OCI-M1 (cell line): ENCODE measurements around the gene ALOXE3.
A peak's percentile ranks its signal among the peaks of the same experiment; 100 is the strongest.
"Not testable (repeated sequence)": the region's sequence is repeated elsewhere in the genome, so short reads cannot be mapped to it uniquely, and the experiment has no call there.

ENCODE experiments used
- DNase-seq: peaks from one replicate; lab custom pipeline; 2025; lab: John Stamatoyannopoulos, UW

ALOXE3 gene

DNA sequence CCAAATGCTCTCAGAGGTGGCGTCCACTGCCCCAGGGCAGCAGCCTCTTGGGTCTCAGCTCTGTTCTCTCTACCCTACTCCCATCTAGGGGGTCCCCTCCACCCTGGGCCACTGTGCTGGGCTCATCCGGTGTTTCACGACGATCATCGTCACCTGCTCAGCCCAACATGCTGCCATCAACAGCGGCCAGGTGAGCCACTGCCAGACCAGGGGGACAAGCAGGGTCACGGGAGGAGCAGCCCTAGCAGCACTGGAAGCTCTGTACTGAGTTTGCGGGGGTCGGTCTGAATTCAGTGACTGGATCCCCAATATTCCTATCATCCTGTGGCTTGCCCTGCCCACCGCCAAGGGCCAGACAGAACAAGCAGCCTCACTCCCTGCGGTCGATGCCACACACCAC lies 46.8 kb downstream of the ALOXE3 start:
- DNase-seq: no peak

GRCh38 chr17:8069587-8069860 lies 48.8 kb downstream of the ALOXE3 start:
- DNase-seq: no peak

- DNase-seq: peak; percentile 23
Observed at GRCh38 chr17:8068736-8069586, 49.4 kb downstream of the ALOXE3 start.

- DNase-seq: no peak
Observed at GRCh38 chr17:8067806-8068205, 50.5 kb downstream of the ALOXE3 start.

- DNase-seq: no peak
Observed at GRCh38 chr17:8066841-8067775, 51.2 kb downstream of the ALOXE3 start.

DNA sequence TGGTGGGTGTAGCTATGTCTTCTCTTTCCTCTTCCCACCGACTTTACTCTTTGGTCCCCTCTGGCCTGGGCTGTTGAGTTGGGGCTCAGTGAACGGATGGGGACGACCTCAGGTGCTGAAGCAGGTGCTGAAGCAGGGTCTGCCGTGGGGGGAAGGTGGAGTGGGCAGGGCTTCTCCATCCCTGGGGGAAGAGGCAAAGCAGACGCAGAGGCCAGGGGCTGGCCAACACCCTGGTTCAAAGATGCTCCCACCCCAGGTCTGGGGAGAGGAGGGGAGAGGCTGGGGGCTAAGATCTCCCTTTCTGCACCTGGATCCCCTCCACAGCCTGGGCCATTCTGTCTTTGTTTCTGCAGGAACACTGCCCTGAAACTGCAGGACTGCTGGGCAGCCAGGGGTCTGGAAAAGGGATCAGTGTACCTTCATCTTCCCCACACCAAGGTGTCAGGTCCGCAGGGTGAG lies 53.7 kb downstream of the ALOXE3 start:
- no peak for DNase-seq

- DNase-seq: no peak
Observed at GRCh38 chr17:8063761-8064534, 54.4 kb downstream of the ALOXE3 start.

DNA sequence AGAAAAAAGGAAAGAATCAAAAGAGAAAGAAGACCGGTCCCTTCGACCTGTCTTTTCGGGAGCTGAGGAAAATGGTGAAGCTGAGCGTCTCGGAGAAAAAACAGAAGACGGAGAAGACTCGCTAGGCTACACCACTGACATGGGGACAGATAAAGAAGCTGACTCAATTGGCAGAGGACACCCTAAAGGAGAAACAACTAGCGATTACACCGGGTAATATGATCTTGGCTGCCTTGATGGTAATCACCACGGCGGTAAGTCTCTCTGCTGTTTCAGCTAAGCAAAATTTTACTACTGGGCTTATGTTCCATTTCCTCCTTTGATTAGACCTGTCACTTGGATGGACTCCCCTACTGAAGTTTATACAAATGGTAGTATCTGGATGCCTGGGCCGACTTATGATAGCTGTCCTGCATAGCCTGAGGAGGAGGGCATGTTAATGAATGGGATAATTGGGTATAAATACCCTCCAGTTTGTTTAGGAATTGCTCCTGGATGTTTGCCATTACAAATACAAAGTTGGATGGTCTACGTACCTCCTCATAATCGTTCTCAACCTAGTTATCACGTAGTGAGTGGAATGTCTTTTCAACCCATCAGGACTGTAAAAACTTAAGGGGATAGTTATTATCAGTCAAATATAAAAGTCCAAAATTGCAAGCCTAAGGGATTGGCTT lies 55.4 kb downstream of the ALOXE3 start:
- peak; percentile 84 for DNase-seq

- DNase-seq: peak; percentile 84
Observed at GRCh38 chr17:8062435-8062806, 55.9 kb downstream of the ALOXE3 start.

- not testable (repeated sequence) for DNase-seq
Observed at GRCh38 chr17:8061851-8062250, 56.5 kb downstream of the ALOXE3 start.

DNA sequence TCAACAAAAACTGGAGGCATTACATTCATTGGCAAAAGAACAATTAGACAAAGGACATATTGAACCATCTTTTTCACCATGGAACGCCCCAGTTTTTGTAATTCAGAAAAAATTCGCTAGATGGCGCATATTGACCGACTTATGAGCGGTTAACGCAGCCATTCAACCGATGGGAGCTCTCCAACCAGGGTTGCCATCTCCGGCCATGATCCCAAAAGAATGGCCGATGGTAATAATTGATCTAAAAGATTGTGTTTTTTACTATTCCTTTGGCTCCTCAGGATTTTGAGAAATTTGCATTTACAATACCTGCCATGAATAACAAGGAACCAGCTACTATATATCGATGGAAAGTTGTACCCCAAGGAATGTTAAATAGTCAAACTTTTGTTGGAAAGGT lies 58.0 kb downstream of the ALOXE3 start:
- DNase-seq: peak; percentile 93

GRCh38 chr17:8059131-8059530 lies 59.2 kb downstream of the ALOXE3 start:
- no peak for DNase-seq

DNA sequence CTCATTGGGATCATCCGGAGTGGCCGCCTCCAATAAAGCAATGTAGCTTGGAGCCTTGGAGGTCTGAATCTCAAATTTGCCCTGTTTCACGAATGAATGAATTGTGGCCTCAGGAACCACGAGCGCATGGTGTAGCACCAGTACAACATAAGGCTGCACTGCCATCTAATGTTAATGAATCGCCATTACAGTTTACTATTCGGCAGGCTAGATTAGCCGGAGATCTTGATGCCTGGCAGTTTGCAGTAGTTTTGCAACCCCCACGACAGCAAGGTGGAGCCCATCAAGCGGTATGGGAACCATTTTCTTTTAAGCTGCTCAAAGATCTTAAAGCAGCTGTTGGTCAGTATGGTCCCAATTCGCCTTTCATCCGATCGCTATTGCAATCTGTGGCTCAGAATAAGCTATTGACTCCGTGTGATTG lies 60.6 kb downstream of the ALOXE3 start:
- DNase-seq: peak; percentile 91

- DNase-seq: no peak
Observed at GRCh38 chr17:8056976-8057625, 61.2 kb downstream of the ALOXE3 start.

- DNase-seq: peak; percentile 67
Observed at GRCh38 chr17:8056232-8056975, 61.9 kb downstream of the ALOXE3 start.

DNA sequence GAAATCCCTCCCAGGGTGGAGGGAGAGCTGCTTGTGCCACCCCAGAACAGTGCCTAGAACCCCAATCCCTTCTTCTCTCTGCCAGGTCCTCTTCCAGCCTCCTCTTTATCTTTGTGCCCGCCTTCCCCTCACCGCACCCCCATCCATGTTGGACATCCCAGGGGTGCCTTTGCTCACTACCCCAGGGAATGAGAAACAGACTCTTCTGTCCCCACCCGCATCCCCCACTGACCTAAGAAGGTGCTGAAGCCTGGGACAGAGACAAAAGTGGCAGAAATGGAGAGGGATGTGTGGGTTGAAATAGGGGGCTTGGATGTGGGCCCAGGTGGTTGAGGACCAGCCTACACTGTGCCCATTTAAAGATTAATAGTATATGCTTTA lies 62.5 kb downstream of the ALOXE3 start:
- no peak for DNase-seq

GRCh38 chr17:8053600-8053999 lies 64.7 kb downstream of the ALOXE3 start:
- no peak for DNase-seq

DNA sequence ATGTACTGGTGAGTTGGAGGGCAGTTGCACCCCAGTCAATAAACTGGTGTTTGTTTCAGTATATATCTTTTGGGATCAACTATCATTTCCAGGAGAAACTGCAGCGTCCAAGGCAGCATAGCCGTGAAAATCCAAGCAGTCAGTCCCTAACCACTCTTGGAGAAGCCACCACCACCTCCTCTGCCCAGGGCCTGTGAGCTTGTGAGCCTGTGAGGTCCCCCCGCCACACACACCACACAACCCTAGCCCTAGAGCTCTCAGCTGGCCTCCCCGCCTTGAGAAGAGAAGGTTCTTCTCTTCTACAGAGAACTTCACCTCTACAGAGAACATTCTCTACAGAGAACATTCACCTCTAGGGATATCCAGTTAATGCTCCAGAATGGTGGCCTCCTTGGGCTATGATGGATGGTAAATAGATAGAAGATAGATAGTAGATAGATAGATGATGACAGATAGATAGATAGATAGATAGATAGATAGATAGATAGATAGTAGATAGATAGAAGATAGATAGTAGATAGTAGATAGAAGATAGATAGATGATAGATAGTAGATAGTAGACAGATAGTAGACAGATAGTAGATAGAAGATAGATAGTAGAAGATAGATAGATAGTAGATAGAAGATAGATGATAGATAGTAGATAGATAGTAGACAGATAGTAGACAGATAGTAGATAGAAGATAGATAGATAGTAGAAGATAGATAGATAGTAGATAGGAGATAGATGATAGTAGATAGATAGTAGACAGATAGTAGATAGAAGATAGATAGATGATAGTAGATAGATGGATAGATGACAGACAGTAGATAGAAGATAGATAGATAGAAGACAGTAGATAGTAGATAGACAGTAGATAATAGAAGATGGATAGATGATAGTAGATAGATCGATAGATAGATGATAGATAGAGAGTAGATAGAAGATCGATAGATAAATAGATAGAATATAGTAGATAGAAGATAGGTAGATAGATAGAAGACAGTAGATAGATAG lies 65.8 kb downstream of the ALOXE3 start:
- no peak for DNase-seq

GRCh38 chr17:8051831-8052230 lies 66.5 kb downstream of the ALOXE3 start:
- DNase-seq: no peak
